ENCODE measurements around the gene SPDYE2.
"Not testable (repeated sequence)": the region's sequence is repeated elsewhere in the genome, so short reads cannot be mapped to it uniquely, and the experiment has no call there.

DNA sequence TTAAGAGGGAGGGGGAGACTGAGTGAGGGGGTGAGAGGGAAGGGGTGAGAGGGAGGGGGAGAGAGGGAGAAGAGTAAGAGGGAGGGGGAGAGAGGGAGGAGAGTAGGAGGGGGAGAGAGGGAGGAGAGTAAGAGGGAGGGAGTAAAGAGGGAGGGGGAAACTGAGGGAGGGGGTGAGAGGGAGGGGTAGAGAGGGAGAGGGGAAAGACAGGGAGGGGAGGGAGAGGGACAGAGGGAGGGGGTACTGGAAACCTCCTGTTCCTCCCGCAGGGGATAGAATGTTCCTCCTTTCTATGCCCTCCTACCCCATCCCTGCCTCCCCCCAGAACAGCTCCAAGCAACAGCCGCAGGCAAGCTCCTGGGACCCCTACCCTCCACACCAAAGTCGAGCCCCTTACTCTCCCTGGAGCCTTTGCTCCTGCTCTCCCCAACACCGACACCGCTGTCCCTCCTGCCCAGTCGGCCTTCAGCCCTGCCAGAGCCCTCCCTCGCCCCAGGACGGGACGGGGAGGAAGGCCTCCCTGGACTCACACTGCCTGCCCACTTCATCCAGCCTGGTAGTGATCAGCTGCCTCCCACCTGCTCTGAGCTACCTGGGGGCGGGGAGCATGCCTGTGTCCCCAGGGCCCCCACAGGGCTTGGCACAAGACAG lies 60.8 kb downstream of the SPDYE2 start:
- TF ChIP-seq EZH2 (IDR thresholded peaks at IDR 0.05; ENCODE audit: borderline replicate concordance, low read depth, low read length, poor library complexity, severe bottlenecking); CTCF (conservative IDR thresholded peaks at IDR 0.05; ENCODE audit: low read depth, low read length): not testable (repeated sequence)

Data from A673 (cell line).